Measurements from ENCODE around the gene OPCML.

The OPCML gene

DNA sequence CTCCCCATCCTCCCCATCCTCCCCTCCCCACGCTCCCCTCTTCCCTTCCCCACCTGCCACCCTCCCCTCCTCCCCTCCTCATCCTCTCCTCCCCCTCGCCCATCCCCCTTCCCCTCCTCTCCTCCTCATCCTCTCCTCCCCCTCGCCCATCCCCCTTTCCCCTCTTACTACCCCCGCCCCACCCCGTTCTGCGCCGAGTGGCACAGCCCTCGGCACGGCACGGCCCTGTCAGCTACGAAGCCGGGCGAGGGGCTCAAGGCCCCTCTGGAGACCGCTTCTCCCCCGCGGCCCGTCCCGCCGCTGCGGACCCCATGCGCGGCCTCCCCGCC is 449.9 kb downstream of the OPCML start:
- H3K4me3 ChIP-seq (replicated peaks; ENCODE audit: insufficient read depth, low read length): no peak overlapping the region
- H3K27ac ChIP-seq (replicated peaks): no peak overlapping the region
- TF ChIP-seq, protein P1, sequence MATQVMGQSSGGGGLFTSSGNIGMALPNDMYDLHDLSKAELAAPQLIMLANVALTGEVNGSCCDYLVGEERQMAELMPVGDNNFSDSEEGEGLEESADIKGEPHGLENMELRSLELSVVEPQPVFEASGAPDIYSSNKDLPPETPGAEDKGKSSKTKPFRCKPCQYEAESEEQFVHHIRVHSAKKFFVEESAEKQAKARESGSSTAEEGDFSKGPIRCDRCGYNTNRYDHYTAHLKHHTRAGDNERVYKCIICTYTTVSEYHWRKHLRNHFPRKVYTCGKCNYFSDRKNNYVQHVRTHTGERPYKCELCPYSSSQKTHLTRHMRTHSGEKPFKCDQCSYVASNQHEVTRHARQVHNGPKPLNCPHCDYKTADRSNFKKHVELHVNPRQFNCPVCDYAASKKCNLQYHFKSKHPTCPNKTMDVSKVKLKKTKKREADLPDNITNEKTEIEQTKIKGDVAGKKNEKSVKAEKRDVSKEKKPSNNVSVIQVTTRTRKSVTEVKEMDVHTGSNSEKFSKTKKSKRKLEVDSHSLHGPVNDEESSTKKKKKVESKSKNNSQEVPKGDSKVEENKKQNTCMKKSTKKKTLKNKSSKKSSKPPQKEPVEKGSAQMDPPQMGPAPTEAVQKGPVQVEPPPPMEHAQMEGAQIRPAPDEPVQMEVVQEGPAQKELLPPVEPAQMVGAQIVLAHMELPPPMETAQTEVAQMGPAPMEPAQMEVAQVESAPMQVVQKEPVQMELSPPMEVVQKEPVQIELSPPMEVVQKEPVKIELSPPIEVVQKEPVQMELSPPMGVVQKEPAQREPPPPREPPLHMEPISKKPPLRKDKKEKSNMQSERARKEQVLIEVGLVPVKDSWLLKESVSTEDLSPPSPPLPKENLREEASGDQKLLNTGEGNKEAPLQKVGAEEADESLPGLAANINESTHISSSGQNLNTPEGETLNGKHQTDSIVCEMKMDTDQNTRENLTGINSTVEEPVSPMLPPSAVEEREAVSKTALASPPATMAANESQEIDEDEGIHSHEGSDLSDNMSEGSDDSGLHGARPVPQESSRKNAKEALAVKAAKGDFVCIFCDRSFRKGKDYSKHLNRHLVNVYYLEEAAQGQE (IDR thresholded peaks at IDR 0.05; ENCODE audit: insufficient replicate concordance, low read depth): no peak
- TF ChIP-seq, protein P2, sequence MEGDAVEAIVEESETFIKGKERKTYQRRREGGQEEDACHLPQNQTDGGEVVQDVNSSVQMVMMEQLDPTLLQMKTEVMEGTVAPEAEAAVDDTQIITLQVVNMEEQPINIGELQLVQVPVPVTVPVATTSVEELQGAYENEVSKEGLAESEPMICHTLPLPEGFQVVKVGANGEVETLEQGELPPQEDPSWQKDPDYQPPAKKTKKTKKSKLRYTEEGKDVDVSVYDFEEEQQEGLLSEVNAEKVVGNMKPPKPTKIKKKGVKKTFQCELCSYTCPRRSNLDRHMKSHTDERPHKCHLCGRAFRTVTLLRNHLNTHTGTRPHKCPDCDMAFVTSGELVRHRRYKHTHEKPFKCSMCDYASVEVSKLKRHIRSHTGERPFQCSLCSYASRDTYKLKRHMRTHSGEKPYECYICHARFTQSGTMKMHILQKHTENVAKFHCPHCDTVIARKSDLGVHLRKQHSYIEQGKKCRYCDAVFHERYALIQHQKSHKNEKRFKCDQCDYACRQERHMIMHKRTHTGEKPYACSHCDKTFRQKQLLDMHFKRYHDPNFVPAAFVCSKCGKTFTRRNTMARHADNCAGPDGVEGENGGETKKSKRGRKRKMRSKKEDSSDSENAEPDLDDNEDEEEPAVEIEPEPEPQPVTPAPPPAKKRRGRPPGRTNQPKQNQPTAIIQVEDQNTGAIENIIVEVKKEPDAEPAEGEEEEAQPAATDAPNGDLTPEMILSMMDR (IDR thresholded peaks at IDR 0.05; ENCODE audit: insufficient read depth, low read length): no peak
- TF ChIP-seq GABPA (IDR thresholded peaks at IDR 0.05; ENCODE audit: low read depth) (no peak), POLR2AphosphoS5 (IDR thresholded peaks at IDR 0.05; ENCODE audit: low read depth) (no peak), SPI1 (IDR thresholded peaks at IDR 0.05; ENCODE audit: borderline replicate concordance, low read depth) (no peak)
- DNase-seq (ENCODE audit: low read depth in 1 of 2, low spot score in 1 of 2): no peak
- peaks cover 3% of the 10 kb centered on the region for H3K27me3 ChIP-seq (ENCODE audit: insufficient read depth, poor library complexity, severe bottlenecking)

DNA sequence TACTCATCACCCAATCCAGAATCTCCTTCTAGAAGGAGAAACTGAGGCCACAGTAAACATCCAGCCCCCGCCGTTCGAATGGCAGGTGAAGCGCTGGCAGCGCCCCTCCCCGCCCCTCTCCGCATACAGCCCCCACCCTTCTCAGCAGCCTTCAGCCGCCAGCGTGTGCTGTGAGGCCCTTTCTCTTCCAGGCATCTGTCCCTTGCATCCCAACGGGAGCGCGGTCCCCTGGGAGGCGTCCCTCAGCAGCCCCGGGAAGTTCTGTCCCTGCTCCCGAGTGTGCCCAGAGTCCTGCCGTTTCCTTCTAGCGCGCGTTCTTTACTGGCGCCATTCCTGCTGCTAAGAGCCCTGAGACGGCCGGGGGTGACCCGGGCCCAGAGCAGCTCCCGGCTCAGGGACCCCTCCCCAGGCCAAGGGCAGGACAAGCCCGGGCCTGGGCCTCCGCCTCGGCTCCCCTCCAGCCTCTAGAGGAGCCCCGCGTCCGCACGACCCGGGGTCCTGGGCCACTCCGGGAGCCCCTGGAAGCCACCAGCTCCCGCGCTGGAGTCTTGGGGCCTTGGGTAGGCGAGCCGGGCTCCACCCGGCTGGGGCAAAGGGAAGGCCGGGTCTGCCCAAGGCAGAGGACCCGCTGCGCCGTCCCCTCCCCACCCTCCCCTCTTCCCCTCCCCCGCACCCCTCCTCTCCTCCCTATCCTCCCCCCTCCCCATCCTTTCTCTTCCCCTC is 450.4 kb downstream of the OPCML start:
- no peak overlapping the region for H3K4me3 ChIP-seq (replicated peaks; ENCODE audit: insufficient read depth, low read length)
- TF ChIP-seq, protein P1 (IDR thresholded peaks at IDR 0.05; ENCODE audit: insufficient replicate concordance, low read depth): no peak
- no peak for DNase-seq (ENCODE audit: low read depth in 1 of 2, low spot score in 1 of 2)

DNA sequence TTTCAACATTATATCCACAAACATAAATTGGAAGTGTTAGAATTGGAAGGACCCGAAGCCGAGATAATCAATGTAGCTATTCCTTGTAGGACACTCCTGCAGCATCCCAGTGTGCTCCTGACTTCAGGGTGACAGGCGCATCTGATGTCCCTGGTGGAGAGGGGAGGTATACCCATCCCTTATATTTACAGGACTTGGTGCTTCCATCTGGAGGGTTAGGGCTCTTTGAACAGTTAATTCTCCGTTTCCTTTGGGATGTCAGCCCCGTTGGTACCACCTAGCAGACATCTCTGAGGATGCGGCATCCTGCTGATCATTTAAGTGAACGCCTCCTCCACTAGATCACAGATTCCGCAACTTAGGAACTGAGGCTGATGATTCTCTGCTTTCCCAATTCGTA is 451.3 kb downstream of the OPCML start:
- H3K4me3 ChIP-seq (replicated peaks; ENCODE audit: insufficient read depth, low read length): no peak overlapping the region
- no peak overlapping the region for H3K27ac ChIP-seq (replicated peaks)
- no peak for DNase-seq (ENCODE audit: low read depth in 1 of 2, low spot score in 1 of 2)
- H3K27me3 ChIP-seq (ENCODE audit: insufficient read depth, poor library complexity, severe bottlenecking): peaks cover 3% of the 10 kb centered on the region
- no peak for TF ChIP-seq POLR2AphosphoS5 (IDR thresholded peaks at IDR 0.05; ENCODE audit: low read depth)
- TF ChIP-seq GABPA (IDR thresholded peaks at IDR 0.05; ENCODE audit: low read depth): no peak
- no peak for TF ChIP-seq SPI1 (IDR thresholded peaks at IDR 0.05; ENCODE audit: borderline replicate concordance, low read depth)

More for the DNA sequence above, 450.4 kb downstream of the OPCML start:
- H3K27ac ChIP-seq (replicated peaks): no peak overlapping the region
- H3K27me3 ChIP-seq (ENCODE audit: insufficient read depth, poor library complexity, severe bottlenecking): peaks cover 3% of the 10 kb centered on the region

DNA sequence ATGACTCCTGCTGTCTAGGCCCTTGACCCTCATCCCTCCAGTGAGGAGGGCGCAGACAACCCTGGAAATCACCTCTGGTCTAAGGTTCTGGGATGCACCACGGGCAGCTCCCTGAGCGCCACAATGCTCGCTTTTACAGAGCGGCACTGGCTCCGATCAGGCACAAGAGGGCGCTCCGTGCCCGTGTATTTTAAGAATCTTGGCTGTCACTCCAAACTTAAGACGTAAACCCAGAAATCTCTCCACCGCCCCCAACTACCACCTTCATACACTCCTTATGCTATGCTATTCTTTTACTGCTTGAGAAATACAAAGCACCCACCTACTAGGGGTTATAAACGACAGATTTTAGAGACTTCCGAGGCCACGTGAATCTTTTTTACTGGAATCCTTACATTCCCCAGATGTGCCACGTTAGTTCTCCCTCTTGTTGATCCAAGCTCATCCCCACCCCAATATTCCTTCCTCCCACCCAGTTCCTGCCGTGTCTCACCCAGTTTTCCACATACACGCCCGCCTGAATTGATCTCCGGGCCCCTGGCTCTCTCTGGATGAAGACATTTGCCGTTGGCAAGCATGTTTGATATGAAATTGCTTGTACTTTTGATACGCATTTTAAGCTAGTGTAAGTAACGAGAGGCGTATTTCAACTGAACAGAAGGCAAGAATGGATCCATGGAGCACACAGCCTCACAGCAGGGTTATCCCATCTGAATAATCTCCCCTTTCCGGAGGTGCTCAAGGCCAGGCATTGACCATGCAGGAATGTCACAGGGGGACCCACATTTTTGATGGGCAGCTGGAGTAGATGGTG is 453.5 kb downstream of the OPCML start:
- TF ChIP-seq, protein P1 (IDR thresholded peaks at IDR 0.05; ENCODE audit: insufficient replicate concordance, low read depth): no peak
- TF ChIP-seq POLR2AphosphoS5 (IDR thresholded peaks at IDR 0.05; ENCODE audit: low read depth) (no peak), GABPA (IDR thresholded peaks at IDR 0.05; ENCODE audit: low read depth) (no peak), SPI1 (IDR thresholded peaks at IDR 0.05; ENCODE audit: borderline replicate concordance, low read depth) (no peak)
- TF ChIP-seq, protein P2 (IDR thresholded peaks at IDR 0.05; ENCODE audit: insufficient read depth, low read length): peak; percentile 70
- peak in 1 of 2 experiments; percentile 16 for DNase-seq (ENCODE audit: low read depth in 1 of 2, low spot score in 1 of 2)

More for the DNA sequence above, 453.5 kb downstream of the OPCML start:
- Histone ChIP-seq H3K27ac (replicated peaks) (no peak overlapping the region), H3K4me3 (replicated peaks; ENCODE audit: insufficient read depth, low read length) (no peak overlapping the region), H3K27me3 (ENCODE audit: insufficient read depth, poor library complexity, severe bottlenecking) (peaks cover 3% of the 10 kb centered on the region)

All from HL-60 (cell line).